Neuronal stem cell (in vitro differentiated cells): Measurements from ENCODE around the gene SPSB3.

ENCODE experiments used
- DNase-seq: peaks from one replicate; pipeline ENCODE4 v3.0.0-alpha.2; 2013; ENCODE audit warnings: low spot score
- H2AFZ ChIP-seq: one replicate; pipeline ENCODE4 v1.6.1; 2013; ENCODE audit warnings: mild to moderate bottlenecking, low read length, inconsistent platforms
- H2AK5ac ChIP-seq: 2 replicates; pipeline ENCODE4 v1.6.1; 2013; ENCODE audit warnings: low read depth, mild to moderate bottlenecking, inconsistent platforms, low read length, moderate library complexity, mixed read lengths
- H2BK120ac ChIP-seq: 2 replicates; pipeline ENCODE4 v1.6.1; 2013; ENCODE audit warnings: low read depth, mild to moderate bottlenecking, inconsistent platforms, low read length, moderate library complexity, mixed read lengths
- H2BK12ac ChIP-seq: one replicate; pipeline ENCODE4 v1.6.1; 2013; ENCODE audit warnings: low read length, inconsistent platforms
- H2BK15ac ChIP-seq: 2 replicates; pipeline ENCODE4 v1.6.1; 2013; ENCODE audit warnings: mild to moderate bottlenecking, low read length, inconsistent platforms, mixed read lengths
- H2BK5ac ChIP-seq: one replicate; pipeline ENCODE4 v1.6.1; 2013; ENCODE audit warnings: inconsistent platforms, mild to moderate bottlenecking, low read length, moderate library complexity
- H3K14ac ChIP-seq: one replicate; pipeline ENCODE4 v1.6.1; 2013; ENCODE audit warnings: low read length, inconsistent platforms
- H3K18ac ChIP-seq: 2 replicates; pipeline ENCODE4 v1.6.1; 2013; ENCODE audit warnings: low read length, inconsistent platforms
- H3K23ac ChIP-seq: 2 replicates; pipeline ENCODE4 v1.6.1; 2013; ENCODE audit warnings: low read depth, mild to moderate bottlenecking, mixed read lengths, low read length, inconsistent platforms; ENCODE audit not compliant: poor library complexity
- H3K27ac ChIP-seq: replicated peaks from 3 replicates; pipeline ENCODE4 v1.5.1; 2013; ENCODE audit warnings: low read length, inconsistent platforms
- H3K27me3 ChIP-seq, 3 experiments: 2 replicates each; pipeline ENCODE4 v1.6.1; 2013; ENCODE audit warnings: low read length in 3 of 3, mild to moderate bottlenecking in 2 of 3, inconsistent platforms in 1 of 3, low read depth in 1 of 3, mixed read lengths in 1 of 3, moderate library complexity in 1 of 3; ENCODE audit not compliant: control insufficient read depth in 3 of 3, insufficient read depth in 3 of 3
- H3K36me3 ChIP-seq, 2 donors: replicated peaks in 1 of 2; 2 replicates each; pipeline ENCODE4 v1.6.1; 2013; ENCODE audit warnings: low read length in 2 of 2; ENCODE audit not compliant: control insufficient read depth in 2 of 2, insufficient read depth in 2 of 2
- H3K4ac ChIP-seq: 2 replicates; pipeline ENCODE4 v1.6.1; 2013; ENCODE audit warnings: inconsistent platforms, mild to moderate bottlenecking, low read length, moderate library complexity
- H3K4me1 ChIP-seq, 2 donors: 1 replicate in 1 of 2; 2 replicates in 1 of 2; pipeline ENCODE4 v1.6.1; 2013; ENCODE audit warnings: low read length in 2 of 2, low read depth in 1 of 2; ENCODE audit not compliant: control insufficient read depth in 2 of 2, insufficient read depth in 1 of 2
- H3K4me2 ChIP-seq: one replicate; pipeline ENCODE4 v1.6.1; 2013; ENCODE audit warnings: mild to moderate bottlenecking, low read length, inconsistent platforms; ENCODE audit not compliant: insufficient read depth, poor library complexity, severe bottlenecking
- H3K4me3 ChIP-seq, 2 donors: 2 replicates each; pipeline ENCODE4 v1.5.1; 2013; ENCODE audit warnings: low read length in 2 of 2, mild to moderate bottlenecking in 2 of 2, inconsistent platforms in 1 of 2, moderate library complexity in 1 of 2
- H3K79me1 ChIP-seq: one replicate; pipeline ENCODE4 v1.6.1; 2013; ENCODE audit warnings: low read depth, mild to moderate bottlenecking, inconsistent platforms, low read length, moderate library complexity
- H3K9ac ChIP-seq: one replicate; pipeline ENCODE4 v1.6.1; 2013; ENCODE audit warnings: mild to moderate bottlenecking, low read depth, low read length, inconsistent platforms; ENCODE audit not compliant: poor library complexity
- H3K9me3 ChIP-seq, 2 donors: replicated peaks in 1 of 2; 2 replicates each; pipeline versions ENCODE3 to v1.6.1; 2013; ENCODE audit warnings: low read length in 2 of 2, mild to moderate bottlenecking in 2 of 2, inconsistent platforms in 1 of 2, low read depth in 1 of 2, mixed read lengths in 1 of 2, moderate library complexity in 1 of 2; ENCODE audit not compliant: control insufficient read depth in 2 of 2, insufficient read depth in 1 of 2
- H4K8ac ChIP-seq: one replicate; pipeline ENCODE4 v1.6.1; 2013; ENCODE audit warnings: low read depth, mild to moderate bottlenecking, inconsistent platforms, low read length, moderate library complexity
- H4K91ac ChIP-seq: one replicate; pipeline ENCODE4 v1.6.1; 2013; ENCODE audit warnings: low read length, low read depth, mild to moderate bottlenecking, inconsistent platforms; ENCODE audit not compliant: poor library complexity
- WGBS, 2 donors: extraction: QIAGEN DNeasy Blood & Tissue Kit; methylation state at CpG; one replicate each; pipeline ENCODE4 v1.1.7; 2013; ENCODE audit warnings: missing lambda C conversion rate in 2 of 2, mixed read lengths in 1 of 2; ENCODE audit not compliant: insufficient read length in 2 of 2, insufficient replicate concordance in 1 of 2; ENCODE audit errors: extremely low coverage in 2 of 2; 5-methylcytosine and 5-hydroxymethylcytosine counted together

The SPSB3 gene

DNA sequence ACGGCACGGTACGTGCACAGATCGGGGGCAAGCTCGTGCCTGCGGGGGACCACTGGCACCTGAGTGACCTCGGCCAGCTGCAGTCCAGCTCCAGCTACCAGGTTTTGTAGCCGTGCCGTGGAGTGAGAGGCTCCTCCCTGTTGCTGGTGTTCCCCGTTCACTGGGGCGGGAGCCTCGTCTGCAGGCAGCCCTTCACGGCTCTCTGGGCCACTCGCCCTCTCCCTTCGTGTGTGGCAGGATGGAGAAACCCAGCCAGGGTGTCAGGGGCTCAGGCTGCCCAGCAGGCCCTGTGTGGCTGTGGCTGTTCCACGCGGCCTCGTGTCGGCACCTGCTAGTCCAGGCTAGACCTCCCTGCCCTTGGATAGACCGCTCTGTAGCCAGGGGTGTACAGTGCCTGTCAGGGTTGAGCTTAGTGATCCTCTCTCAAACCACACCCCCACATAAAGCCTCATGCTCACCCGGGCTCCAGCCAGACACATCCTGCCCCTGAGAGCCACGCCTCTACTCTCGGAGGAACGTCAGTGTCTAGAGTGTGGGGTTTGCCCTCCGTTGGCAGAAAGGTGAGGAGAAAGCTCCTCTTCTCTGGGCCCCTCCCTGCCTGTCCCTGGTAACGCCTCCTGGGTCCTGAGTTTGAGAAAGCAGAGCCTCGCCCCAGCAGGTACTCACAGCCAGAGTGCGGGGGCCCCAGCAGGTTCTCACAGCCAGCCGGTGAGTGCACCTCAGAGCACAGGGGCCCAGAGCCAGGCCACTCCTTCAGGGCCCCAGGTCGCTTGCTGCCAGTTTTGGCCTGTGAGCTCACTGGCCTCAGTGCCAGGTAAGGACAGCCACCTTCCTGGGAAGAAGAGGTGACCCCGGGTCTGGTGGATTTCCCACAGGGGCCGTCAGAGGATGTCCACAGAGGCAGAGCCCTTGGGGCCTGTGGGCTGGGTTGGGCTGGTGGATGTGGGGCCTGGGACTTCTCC is 38.7 kb downstream of the SPSB3 start:
- Histone ChIP-seq H3K36me3 (peaks cover 36 to 75% of the 10 kb centered on the region in 2 donors), H2BK120ac (no peak overlapping the region), H4K8ac (no peak overlapping the region), H3K27ac (no peak overlapping the region), H3K9ac (peak overlapping the region; percentile 53), H3K23ac (no peak overlapping the region), H2BK15ac (no peak overlapping the region), H2BK5ac (no peak overlapping the region), H3K9me3 (peaks cover 0 to 18% of the 10 kb centered on the region in 2 donors), H3K14ac (no peak overlapping the region), H3K27me3 (no peaks in the 10 kb centered on the region), H2AK5ac (no peak overlapping the region), H3K79me1 (peaks cover 9% of the 10 kb centered on the region), H3K18ac (no peak overlapping the region), H3K4me1 (no peaks in the 10 kb centered on the region), H3K4me3 (no peak overlapping the region), H2BK12ac (no peak overlapping the region), H2AFZ (no peak overlapping the region), H3K4ac (no peak overlapping the region), H3K4me2 (no peak overlapping the region), H4K91ac (no peak overlapping the region)
- no peak for DNase-seq
- WGBS, 2 donors: no CpG with 5 or more reads among the region's 32 CpGs

DNA sequence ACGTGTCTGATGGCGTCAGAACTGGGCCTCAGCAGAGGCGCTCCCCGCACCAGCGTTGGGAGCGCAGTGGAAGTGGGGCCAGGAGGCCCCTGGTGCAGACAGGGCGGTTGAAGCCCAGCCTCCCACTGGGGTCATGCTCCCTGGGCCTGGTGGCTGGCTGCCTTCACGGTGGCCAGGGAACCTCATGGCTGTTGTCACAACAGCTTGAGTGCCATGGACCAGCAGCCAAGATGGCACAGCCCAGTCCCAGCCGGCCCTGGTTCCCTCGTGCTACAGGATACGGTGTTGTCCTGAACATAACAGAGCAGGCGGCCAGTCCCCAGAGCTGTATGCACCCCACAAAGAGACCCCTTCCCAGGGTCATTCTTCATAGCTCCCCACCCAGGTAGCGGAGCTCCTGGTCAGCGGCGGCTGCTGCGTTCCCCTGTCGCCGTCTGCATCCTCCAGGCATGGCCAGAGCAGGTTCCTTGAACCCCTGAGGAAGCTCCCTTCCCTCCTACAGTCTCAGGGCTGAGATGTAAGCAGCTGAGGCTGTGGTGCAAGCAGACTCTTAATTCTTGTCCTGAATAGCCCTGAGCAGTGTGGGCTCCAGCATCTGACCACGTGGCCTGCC is 40.7 kb downstream of the SPSB3 start:
- peaks cover 23 to 55% of the 10 kb centered on the region in 2 donors for H3K36me3 ChIP-seq
- H2AK5ac ChIP-seq: no peak overlapping the region
- no peak overlapping the region for H3K4me2 ChIP-seq
- no peak overlapping the region for H4K8ac ChIP-seq
- no peaks in the 10 kb centered on the region for H3K4me1 ChIP-seq
- no peak overlapping the region for H2BK5ac ChIP-seq
- no peak overlapping the region for H3K14ac ChIP-seq
- H2BK120ac ChIP-seq: no peak overlapping the region
- H3K27ac ChIP-seq: no peak overlapping the region
- H3K9me3 ChIP-seq: peaks cover 0 to 25% of the 10 kb centered on the region in 2 donors
- no peak overlapping the region for H2BK15ac ChIP-seq
- H2AFZ ChIP-seq: no peak overlapping the region
- H2BK12ac ChIP-seq: no peak overlapping the region
- DNase-seq: no peak
- WGBS, 2 donors: no CpG with 5 or more reads among the region's 19 CpGs
- H3K79me1 ChIP-seq: peaks cover 8% of the 10 kb centered on the region
- H3K23ac ChIP-seq: no peak overlapping the region
- no peak overlapping the region for H3K9ac ChIP-seq
- no peak overlapping the region for H3K4ac ChIP-seq
- H4K91ac ChIP-seq: no peak overlapping the region
- no peak overlapping the region for H3K4me3 ChIP-seq
- no peak overlapping the region for H3K18ac ChIP-seq
- no peaks in the 10 kb centered on the region for H3K27me3 ChIP-seq

DNA sequence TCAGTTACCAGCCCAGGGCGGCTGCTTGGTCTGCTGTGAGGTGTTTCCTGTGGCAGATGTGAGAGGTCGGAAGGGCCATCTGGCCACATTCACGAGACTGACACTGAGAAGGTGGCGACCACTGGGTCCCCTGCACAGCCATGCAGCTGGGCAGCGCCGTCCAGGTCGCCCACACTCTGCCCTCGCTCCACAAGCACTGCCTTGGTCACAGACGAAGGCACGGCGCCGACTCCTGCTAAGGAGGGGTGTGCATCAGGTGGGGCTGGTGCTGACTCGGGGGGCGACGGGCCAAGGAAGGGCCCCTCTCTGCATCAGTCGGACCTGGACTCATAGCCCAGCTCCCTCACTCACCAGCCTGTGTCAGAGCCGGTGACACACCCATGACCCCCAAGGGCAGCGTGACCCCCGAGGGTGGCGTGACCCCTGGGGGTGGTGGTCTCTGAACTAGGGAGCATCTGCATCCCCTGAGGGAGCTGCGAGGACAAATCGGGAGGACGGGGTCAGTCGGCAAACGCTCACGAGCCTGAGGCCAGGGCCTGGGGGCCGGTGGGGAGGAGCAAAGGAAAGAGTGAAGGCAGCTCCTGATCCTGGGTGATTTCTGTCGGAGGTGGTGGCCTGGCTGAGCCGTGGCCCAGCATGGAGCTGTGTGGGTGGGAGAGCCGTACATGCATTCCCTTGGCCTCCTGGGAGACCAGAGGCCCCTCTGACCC is 41.4 kb downstream of the SPSB3 start:
- H4K91ac ChIP-seq: no peak overlapping the region
- no peak overlapping the region for H3K27ac ChIP-seq
- peaks cover 8% of the 10 kb centered on the region for H3K79me1 ChIP-seq
- H2AFZ ChIP-seq: no peak overlapping the region
- H3K18ac ChIP-seq: no peak overlapping the region
- H3K9ac ChIP-seq: peak overlapping the region; percentile 83
- no peak overlapping the region for H3K4me2 ChIP-seq
- H2BK120ac ChIP-seq: no peak overlapping the region
- H3K4me1 ChIP-seq: no peaks in the 10 kb centered on the region
- peaks cover 0 to 28% of the 10 kb centered on the region in 2 donors for H3K9me3 ChIP-seq
- H2AK5ac ChIP-seq: peak overlapping the region; percentile 49
- no peak overlapping the region for H3K4ac ChIP-seq
- no peak for DNase-seq
- H3K14ac ChIP-seq: peak overlapping the region; percentile 31
- H3K36me3 ChIP-seq: peaks cover 23 to 52% of the 10 kb centered on the region in 2 donors
- no peak overlapping the region for H2BK15ac ChIP-seq
- H3K27me3 ChIP-seq: no peaks in the 10 kb centered on the region
- H2BK5ac ChIP-seq: peak overlapping the region; percentile 78
- H4K8ac ChIP-seq: no peak overlapping the region
- peak overlapping the region; percentile 59 for H3K23ac ChIP-seq
- no CpG with 5 or more reads among the region's 30 CpGs for WGBS, 2 donors
- no peak overlapping the region for H3K4me3 ChIP-seq
- H2BK12ac ChIP-seq: no peak overlapping the region
